Neural progenitor cell (in vitro differentiated cells): ENCODE measurements around the gene USP48.

ENCODE experiments used
- CTCF ChIP-seq: fragments of 200-600 bp; sonication (generic); IDR thresholded peaks from 2 replicates; pipeline ENCODE4 v1.5.1; 2017; ENCODE audit warnings: antibody characterized with exemption, mild to moderate bottlenecking
- EZH2 ChIP-seq: fragments of 200-600 bp; sonication (generic); IDR thresholded peaks from 2 replicates; pipeline ENCODE4 v1.6.1; 2017; ENCODE audit warnings: antibody characterized with exemption, mild to moderate bottlenecking, moderate library complexity
- EZH2phosphoT487 ChIP-seq: fragments of 200-600 bp; sonication (generic); IDR thresholded peaks from 2 replicates; pipeline ENCODE4 v1.6.1; 2017; ENCODE audit warnings: antibody characterized with exemption

- TF ChIP-seq CTCF (no peak), EZH2 (no peak), EZH2phosphoT487 (no peak)
Observed at GRCh38 chr1:21823980-21824702, 41.2 kb upstream of the USP48 start.
